Cortex of kidney (tissue), 1 donor: ENCODE data around the gene MYL5.
"Not testable (repeated sequence)": the region's sequence is repeated elsewhere in the genome, so short reads cannot be mapped to it uniquely, and the experiment has no call there.

ENCODE experiments used
- DNase-seq: peaks from one replicate; lab custom pipeline; 2025; lab: John Stamatoyannopoulos, UW

MYL5 gene

DNA sequence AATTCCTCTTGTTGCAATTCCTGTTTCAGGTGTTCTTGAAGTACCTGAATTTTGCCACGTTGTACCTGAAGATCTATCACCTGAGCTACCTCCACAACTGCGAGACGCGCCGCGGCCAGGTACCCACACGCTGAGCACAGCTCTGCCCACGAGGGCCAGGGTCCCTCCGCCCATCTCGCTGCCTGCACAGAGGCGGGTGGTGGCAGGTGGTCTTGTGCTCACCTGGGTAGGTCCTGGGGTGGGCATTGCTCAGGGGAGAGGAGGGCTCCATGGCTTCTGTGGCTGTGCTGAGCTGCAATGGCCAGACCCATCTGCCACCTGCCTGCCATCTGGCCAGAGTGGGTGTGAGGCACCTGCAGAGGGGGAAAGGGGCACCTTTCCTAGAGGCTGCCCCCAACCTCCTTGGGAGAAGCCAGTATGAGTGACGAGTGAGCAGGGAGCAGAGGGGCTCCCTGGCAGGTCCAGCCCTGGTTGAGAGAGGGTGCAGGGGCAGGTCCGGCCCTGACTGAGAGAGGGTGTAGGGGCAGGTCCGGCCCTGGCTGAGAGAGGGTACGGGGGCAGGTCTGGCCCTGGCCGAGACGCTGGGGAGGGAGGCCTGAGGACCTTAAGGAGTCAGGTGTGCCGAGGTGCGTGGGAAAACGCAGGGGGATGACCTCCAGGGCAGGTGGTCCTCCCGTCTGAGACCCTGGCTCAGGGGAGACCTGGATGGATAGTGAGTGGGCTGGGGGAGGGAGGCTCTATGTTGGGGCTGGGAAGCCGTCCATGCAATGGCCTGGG lies 38.3 kb upstream of the MYL5 start:
- no peak for DNase-seq

DNA sequence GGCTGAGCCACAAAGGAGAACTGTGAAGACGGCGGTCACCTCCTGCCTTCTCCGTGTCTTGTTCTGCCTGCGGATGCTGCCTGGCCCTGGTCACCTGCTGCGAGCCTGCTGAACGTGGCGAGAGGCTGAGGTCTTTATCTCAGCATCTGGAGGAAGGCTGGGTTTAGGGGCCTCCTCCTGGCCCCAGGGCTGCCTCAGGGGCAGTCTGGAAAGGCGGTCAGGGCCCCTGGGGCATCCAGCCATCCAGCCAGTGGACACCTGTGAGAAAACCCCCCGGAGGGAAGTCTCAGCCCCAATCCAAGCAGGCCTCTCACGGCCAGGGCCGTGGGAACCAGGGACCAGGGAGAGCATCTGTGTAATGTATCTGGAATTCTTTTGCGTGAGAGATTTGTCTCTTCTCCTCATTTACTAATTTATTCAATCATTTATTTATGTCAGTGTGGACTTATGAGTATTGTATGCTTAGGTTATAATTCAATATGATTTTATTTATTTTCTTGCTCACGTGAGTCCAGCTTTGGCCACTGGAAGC lies 37.6 kb upstream of the MYL5 start:
- no peak for DNase-seq

DNA sequence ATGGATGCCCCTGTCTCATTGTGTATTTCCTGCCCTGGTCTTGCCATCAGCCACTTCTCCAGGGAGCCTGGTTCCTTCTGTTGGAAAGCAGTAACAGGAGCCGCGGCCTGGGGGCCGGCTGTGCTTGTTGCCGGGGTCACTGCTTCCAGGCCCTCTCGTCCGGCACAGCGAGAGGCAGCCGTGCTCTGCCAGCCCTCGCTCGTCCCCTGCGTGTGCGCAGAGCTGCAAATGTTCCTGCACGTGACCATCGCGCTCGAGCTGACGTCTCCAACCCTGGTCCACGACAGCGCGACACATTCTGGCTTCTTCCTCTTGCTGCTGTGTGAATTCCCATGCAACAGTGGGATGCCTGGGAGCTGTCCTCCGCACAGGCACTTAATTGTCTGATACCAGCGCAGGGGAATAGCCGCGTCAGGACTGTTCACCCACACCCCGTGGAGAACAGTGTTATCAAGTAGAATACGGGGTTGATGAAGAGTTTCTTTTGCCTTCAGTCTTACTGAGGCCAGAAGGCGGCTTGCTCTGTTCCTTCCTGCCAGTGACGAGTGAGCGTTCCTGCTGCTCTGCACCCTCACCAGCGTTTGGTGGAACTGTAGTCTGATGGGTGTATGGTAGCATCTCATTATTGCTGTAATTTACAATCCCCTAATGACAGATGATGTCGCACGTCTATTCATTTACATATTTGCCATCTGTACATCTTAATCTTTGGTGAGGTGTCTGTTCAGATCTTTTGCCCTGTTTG lies 36.6 kb upstream of the MYL5 start:
- no peak for DNase-seq

DNA sequence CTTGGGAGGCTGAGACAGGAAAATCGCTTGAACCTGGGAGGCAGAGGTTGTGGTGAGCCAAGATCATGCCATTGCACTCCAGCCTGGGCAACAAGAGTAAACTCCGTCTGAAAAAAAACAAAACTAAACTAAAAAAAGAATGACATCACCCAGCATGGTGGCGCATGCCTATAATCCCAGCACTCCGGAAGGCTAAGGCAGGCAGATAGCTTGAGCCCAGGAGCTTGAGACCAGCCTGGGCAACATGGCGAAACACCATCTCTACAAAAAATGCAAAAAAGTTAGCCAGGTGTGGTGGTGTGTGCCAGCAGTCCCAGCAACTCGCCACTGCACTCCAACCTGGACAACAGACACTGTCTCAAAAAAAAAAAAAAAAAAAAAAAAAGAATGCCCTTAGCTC lies 32.0 kb upstream of the MYL5 start:
- DNase-seq = not testable (repeated sequence)

DNA sequence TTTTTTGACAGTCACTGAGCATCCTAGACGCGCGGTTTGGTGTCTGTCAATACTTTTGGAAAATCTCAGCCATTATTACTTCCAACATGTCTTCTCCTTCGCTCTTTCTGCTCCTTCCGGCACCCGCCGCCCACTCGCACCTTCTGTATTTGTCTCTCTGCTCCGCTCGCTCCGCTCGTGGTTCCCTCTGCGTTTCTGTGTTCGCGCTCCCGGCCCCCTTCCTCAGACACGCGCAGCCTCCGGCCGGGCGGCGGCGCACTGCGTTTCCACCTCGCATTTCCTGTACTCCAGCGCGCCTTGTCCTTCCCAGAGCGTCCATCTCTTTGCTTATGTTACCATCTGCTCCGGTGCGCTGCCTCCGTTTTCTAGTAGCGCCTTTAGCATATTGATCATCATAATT lies 27.9 kb upstream of the MYL5 start:
- DNase-seq = no peak

DNA sequence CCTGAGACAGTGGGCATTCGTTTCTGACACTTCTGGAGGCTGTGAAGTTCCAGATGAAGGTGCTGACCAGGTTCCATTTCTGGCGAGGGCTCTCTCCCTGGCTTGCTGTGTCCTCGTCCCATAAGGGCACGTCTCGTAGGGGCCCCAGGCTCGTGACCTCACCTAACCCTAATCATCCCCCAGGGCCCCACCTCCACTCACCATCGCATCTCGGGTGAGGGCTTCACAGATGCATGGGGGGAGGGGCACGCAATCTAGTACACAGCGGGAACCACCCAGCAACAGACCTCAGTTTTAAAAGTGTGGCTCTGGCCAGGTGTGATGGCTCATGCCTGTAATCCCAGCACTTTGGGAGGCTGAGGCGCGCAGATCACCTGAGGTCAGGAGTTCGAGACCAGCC lies 26.9 kb upstream of the MYL5 start:
- no peak for DNase-seq

DNA sequence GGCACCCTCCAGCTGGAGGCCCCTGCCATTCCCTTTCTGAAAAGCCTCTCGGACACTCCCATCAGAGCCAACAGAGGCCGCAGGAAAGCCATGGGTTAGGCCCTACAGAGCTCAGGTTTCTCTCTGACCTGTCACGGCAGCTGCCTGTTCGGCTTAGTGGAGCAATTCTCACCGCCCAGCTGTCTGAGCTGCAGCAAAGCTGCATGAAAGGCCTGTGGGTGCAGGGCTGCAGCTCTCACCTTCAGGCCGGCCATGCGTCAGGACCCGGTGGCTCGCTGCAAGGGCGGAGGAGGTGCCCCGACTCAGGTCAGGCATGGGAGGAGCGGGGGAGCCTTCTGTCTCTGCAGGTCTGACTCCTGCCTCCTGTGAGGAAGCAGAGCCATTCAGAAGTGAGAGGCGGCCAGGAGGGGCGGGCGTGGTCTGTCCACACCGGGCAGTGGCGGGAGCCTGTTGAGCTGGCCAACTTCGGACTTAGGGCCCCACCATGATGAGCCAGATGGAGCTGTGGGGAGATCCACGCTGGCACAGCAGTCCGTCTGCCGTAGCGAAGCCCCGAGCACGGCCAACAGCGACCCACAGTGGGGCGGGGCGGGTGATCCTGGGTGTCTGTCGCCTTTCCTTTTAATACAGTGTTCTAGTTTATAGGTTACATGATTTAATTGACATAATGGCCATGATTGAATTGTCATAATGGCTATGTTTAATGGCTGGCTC lies 25.6 kb upstream of the MYL5 start:
- no peak for DNase-seq

DNA sequence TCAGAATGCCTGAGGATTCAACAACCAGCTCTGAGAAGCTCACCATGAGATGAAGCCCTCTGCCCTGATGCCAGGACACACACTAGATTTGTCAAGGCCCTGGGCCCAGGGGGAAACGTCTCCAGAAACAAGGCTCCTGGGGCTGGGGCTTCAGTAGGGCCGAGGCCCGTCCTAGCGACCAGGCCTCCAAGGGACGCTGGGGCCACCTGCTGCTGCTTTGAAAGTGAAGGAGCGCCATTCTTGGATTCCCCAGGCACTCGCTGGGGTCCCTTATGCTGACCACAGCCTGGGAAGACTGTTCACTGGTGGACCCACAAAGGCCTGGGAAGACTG lies 25.1 kb upstream of the MYL5 start:
- no peak for DNase-seq

DNA sequence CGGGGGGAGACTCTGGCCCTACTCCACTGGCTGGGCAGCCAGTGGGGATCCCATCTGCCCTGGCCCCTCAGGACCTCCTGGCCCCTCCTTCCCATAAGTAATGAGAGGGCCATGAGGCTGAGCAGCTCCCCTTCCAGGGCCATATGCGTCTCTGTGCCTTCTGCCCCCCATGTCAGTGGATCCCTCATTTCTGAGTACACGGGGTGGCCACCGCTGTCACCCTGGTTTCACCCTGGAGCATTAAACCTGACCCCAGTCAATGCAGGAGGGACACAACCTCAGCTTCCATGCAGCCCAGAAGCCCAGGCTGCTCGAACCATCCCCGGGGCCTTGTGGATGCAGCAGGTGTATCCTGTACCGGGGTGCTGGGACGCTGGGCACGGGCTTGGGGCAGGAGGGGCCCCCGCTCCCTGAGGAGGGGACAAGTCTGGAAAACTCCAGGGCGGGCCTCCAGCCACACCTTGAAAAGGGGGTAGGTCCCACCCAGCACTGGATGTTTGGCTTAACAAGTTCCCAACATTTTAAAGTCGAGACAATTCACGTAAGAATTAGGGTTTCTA lies 24.5 kb upstream of the MYL5 start:
- no peak for DNase-seq

DNA sequence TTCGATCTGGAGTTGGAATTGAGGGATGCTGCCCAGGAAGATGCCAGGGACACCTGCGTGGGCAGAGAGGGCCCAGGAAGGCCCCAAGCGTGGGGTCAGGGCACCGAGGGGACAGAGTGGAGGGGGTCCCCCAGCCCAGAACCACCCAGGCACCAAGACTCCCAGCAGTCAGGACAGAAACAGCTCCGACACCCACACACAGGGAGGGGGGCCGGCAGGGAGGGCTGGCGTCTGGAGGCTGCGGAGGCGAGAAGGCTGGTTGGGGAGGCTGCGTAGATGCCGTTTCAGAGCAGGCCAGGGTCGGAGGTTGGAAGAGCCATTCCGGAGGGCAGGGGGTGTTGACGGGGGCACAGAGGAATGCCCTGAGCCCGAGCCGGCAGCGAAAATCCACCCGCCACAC lies 23.9 kb upstream of the MYL5 start:
- DNase-seq = no peak

DNA sequence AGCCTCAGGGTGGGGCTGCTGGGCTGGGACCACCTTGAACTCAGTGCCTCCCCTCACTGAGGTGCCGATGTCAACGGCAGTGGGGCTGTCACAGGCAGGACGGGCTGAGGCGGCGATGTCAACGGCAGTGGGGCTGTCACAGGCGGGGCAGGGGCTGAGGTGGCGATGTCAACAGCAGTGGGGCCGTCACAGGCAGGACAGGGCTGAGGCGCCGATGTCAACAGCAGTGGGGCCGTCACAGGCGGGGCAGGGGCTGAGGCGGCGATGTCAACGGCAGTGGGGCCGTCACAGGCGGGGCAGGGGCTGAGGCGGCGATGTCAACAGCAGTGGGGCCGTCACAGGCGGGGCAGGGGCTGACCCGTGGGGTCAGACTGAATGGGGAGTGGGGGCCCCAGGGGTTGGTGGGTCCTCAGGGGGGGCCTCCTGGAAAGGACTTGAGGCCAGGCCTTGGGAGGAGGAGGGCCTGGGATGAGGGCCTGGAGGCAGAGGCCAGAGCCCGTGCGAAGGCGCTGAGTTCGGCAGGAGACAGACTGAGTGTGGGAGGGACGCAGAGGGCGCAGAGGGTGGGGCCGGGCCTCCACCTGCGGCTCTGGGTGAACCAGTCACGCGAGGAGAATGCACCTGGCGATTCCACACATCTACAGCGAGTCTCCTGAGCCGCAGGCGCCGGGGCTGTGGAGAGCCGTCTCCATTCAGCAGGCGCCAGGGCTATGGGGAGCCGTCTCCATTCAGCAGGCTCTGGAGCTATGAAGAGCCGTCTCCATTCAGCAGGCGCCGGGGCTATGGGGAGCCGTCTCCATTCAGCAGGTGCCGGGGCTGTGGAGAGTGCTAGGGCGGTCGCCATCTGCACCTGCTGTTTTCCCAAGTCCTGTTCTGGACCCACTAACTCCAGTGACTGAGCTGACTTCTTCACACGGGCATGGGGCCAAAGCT lies 23.1 kb upstream of the MYL5 start:
- DNase-seq = no peak

DNA sequence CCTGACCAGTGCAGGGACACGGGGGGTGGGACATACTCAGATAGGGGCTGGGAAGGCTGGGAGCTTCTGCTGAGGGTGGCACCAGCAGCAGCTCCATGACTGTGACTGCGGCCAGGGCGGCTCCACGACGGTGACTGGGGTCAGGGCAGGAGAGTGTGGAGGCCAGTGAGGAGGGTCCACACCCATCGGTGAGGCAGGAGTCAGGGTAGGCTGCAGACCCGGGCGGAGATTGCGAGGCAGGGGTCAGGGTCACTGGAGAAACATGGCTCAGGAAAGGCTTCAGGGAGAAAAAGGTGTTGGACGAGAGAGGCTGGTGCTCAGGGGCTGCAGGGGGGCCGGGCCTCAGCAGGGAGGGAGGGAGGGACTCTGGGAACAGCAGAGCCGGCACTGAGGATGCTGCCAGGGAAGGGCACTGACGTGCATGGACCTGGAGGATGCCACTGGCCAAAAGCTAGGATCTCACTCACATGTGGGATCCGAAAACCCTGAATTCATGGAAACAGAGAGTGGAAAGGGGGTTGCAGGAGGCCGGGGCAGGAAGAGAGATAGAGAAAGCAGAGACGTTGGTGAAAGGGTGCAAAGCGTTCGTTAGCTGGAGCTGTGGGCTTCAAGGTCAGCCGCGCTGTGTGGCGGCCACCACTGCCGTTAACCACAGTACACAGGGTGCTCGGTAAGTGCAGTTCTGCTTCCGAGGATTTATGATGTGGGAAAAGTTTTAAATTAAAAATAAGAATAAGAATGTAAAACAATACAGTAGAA lies 22.3 kb upstream of the MYL5 start:
- DNase-seq = no peak

DNA sequence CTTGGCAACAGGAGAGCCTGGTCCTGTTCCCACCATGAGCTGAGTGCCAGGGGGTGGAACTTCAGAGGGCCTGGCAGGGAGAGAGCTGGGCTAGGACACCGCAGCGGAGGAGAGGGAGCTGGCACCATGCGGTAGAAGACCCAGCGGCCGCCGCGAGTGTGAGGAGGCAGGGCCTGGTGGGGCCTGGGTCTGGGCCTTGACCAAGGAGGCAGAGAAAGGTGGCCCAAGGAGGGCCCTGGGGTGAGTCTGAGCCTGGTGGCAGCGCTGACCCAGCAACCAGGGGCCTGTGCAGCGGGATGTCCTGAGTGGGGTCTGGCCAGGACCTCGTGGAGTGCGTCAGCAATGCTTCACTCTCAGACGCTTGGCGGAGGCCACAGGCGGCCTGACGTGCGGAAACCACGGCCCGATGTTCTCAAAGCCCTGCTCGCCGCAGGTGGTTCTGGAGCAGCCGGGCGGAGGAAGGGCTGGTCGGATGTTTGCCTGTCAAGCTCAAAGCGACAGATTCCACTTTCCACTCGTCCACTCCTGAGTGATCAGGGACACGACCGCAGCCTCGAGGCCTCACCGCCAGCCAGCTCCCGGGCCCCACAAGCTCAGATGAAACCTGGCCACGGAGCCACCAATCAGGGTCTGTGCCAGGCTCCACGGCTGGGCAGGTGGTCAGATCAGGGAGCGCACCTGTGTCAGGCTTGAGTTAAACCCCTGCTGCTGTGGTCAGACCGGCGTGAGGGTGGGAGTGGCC lies 21.1 kb upstream of the MYL5 start:
- DNase-seq = no peak

DNA sequence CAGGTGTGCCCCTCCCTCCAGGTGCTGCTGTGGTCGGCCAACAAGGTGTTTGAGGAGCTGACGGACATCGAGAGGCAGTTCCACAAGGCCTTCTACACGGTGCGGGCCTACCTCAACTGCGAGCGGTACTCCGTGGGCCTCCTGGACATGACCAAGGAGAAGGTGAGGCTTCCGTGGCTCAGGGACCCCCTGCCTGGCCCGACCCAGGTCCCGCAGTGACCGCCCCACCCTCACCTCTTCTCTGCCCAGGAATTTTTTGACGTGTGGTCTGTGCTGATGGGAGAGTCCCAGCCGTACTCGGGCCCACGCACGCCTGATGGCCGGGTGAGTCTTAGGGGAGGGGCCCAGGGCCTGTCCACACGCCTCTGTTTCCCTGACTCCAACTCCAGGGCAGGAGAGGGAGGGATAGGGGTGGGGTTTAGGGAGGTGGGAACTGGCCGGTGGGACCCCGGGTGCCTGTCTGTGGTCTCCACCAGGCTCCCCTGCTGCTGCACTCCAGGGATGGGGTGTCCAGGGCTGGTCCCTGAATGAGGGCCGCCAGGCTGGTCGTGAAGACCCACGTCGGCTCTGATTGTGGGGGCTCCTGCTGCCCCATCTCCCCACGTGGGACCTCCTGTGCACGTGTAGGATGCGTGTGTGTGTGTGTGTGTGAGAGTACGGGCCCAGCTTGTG lies 20.4 kb upstream of the MYL5 start:
- no peak for DNase-seq

DNA sequence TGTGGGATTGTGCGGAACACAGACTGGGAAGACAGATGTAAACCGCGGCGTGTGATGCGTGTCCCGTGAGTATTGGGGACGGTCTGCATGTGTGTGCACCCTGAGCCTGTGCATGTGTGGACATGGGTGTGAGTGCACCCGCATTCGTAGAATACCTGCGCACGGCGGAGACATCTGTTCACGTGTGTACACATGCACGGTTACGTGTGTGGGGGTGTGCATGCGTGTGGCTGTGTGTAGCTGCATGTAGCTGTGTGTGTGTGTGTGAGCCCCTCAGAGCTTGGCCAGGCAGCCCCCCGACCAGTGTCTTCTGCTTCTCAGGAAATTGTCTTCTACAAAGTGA lies 19.9 kb upstream of the MYL5 start:
- DNase-seq = no peak

DNA sequence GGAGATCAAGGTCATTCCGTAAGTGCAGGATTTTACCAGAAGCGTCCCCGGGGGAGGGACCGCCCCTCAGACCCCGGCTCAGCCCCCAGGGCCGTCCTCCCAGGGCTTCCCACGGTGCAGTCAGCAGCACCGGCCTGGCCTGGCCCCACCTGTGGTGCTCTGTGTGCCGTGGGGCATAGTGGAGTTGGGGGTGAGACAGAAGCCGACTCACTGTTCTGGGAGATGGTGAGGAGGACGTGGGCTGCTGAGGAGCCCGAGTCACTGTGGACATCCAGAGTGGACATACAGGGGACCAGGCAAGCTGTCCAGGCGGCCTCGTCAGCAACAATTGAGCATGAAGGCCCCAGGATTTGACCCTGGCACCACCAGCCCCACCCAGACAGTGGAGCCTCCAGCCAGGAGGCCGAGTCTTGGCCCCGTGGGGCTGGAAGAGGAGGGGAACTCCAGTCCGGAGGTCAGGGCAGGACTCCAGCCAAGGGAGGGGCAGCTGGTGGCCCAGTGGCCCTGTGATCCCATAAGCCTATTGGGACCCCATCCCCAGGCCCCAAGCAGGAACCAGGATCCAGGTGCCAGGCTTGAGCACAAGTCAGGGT lies 19.4 kb upstream of the MYL5 start:
- no peak for DNase-seq

DNA sequence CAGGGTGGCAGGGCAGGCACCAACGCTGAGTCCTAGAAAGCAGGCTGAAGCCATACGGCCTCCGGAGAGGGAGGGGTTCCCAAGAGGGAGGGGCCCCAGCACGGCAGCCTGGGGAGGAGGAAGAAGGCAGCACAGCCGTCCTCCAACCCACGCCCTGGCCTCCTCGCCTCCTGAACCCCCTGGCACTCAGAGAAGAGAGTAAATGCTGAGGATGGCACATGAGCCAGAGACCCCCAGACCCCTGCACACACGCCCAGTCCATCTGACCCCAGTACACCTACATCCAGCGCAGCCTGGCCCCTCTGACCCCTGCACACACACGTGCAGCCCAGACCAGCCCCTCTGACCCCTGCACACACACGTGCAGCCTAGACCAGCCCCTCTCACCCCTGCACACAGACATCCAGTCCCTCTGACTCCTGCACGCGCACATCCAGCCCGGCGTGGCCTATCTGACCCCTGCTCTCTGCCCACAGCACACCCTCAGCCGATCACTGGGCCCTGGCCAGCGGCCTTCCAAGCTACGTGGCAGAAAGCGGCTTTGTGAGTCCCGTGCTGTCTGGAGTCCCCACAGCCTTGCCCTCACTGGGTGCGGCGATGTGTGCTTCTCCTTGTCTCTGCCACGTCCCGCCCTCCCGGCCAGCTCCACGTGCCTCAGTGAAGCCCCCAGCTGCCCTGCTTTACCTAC lies 18.7 kb upstream of the MYL5 start:
- no peak for DNase-seq
